ENCODE data around the gene LPO. TPM values are rescaled to one million over a fixed set of nuclear protein-coding genes. Genes with fewer than 3 reads are reported as not detected.

LPO gene
- under 1 TPM in 2 of 4 donors, not detected in 2; 0.06 to 0.59 TPM for total RNA-seq

GRCh38 chr17:58238147-58238634 is at the start of gene LPO:
LPO (plus strand) TSS chr17:58238584; CDS start chr17:58242980, 4,396 bp downstream.
- H3K4me3 ChIP-seq (ENCODE audit: low read depth, poor library complexity, severe bottlenecking): no peak within 1 kb of the TSS
- TF ChIP-seq POLR2A (IDR thresholded peaks at IDR 0.05): no peak
- TF ChIP-seq, protein P1, sequence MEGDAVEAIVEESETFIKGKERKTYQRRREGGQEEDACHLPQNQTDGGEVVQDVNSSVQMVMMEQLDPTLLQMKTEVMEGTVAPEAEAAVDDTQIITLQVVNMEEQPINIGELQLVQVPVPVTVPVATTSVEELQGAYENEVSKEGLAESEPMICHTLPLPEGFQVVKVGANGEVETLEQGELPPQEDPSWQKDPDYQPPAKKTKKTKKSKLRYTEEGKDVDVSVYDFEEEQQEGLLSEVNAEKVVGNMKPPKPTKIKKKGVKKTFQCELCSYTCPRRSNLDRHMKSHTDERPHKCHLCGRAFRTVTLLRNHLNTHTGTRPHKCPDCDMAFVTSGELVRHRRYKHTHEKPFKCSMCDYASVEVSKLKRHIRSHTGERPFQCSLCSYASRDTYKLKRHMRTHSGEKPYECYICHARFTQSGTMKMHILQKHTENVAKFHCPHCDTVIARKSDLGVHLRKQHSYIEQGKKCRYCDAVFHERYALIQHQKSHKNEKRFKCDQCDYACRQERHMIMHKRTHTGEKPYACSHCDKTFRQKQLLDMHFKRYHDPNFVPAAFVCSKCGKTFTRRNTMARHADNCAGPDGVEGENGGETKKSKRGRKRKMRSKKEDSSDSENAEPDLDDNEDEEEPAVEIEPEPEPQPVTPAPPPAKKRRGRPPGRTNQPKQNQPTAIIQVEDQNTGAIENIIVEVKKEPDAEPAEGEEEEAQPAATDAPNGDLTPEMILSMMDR (IDR thresholded peaks at IDR 0.05): no peak
- intact Hi-C loops (cut with DNase I; ENCODE audit: low total_unique reads): no loop called here
- DNase-seq (ENCODE audit: low spot score in 2 of 2): no peak
- 63 to 75% methylated on average over 5 of the region's 5 CpGs for WGBS, 2 donors

- intact Hi-C loops (cut with DNase I; ENCODE audit: low total_unique reads): no loop called here
- TF ChIP-seq POLR2A (IDR thresholded peaks at IDR 0.05): no peak
- TF ChIP-seq, protein P1 (IDR thresholded peaks at IDR 0.05): no peak
- WGBS, 2 donors: 37% methylated on average over 11 of the region's 11 CpGs
Observed at GRCh38 chr17:58189436-58190146, 48.8 kb upstream of the LPO start.

DNA sequence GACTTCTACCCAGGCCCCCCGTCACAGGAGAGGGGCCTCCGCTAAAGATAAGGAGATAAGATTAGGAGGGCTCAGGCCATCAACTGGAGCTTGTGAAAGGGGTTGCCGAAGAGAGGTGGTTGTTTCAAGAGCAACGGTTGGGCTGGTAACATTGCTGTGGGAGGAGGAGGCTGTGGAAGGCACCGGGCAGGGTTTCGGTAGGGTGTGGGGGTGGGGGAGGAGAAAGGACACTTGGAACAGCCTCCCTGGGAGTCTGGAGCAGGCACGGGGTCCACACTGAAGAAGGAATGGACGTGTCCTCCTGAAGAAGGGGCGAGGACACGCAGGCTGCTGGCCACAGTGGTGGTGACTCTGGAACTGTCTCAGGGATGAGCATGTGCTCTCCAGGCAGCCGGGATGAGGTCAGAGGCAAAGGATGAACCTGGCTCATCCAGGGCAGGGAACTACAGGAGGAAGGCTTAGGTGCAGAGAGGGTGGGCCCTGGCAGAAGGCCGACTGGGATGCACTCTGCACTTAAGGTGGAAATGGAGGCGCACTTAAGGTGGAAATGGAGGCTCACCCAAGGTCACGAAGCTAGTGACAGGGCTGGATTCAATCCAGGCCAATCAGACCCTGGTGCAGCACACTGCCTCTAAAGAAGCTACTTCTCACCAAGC is 47.0 kb upstream of the LPO start:
- WGBS, 2 donors: 42 to 47% methylated on average over 14 of the region's 14 CpGs
- no peak for TF ChIP-seq POLR2A (IDR thresholded peaks at IDR 0.05)
- TF ChIP-seq, protein P1 (IDR thresholded peaks at IDR 0.05): no peak
- intact Hi-C loops (cut with DNase I; ENCODE audit: low total_unique reads): no loop called here
- DNase-seq (ENCODE audit: low spot score in 2 of 2): no peak
- no peak overlapping the region for H3K4me3 ChIP-seq (ENCODE audit: low read depth, poor library complexity, severe bottlenecking)

More at GRCh38 chr17:58189436-58190146, 48.8 kb upstream of the LPO start:
- peak; percentile 28 to 82 for DNase-seq (ENCODE audit: low spot score in 2 of 2)
- no peak overlapping the region for H3K4me3 ChIP-seq (ENCODE audit: low read depth, poor library complexity, severe bottlenecking)

- TF ChIP-seq, protein P1 (IDR thresholded peaks at IDR 0.05): no peak
- TF ChIP-seq POLR2A (IDR thresholded peaks at IDR 0.05): no peak
- intact Hi-C loops (cut with DNase I; ENCODE audit: low total_unique reads): no loop called here
- DNase-seq (ENCODE audit: low spot score in 2 of 2): no peak
- H3K4me3 ChIP-seq (ENCODE audit: low read depth, poor library complexity, severe bottlenecking): no peak within 1 kb of the TSS
- WGBS, 2 donors: 44 to 50% methylated on average over 6 of the region's 6 CpGs
Observed at GRCh38 chr17:58192612-58193011, 45.8 kb upstream of the LPO start, which contains the start of gene EPX. EPX (plus strand) TSS chr17:58192726; CDS start chr17:58192847, 121 bp downstream.

- WGBS, 2 donors: 67 to 82% methylated on average over 5 to 18 of the region's 18 CpGs
- DNase-seq (ENCODE audit: low spot score in 2 of 2): no peak
- intact Hi-C loops (cut with DNase I; ENCODE audit: low total_unique reads): no loop called here
- H3K4me3 ChIP-seq (ENCODE audit: low read depth, poor library complexity, severe bottlenecking): no peak overlapping the region
- TF ChIP-seq POLR2A (IDR thresholded peaks at IDR 0.05): no peak
- TF ChIP-seq, protein P1 (IDR thresholded peaks at IDR 0.05): no peak
Observed at GRCh38 chr17:58193641-58194255, 44.6 kb upstream of the LPO start.

Measured in lower leg skin (tissue), 4 donors.